A549 (cell line): ENCODE measurements around the gene HMX1. TPM values are rescaled to one million over a fixed set of nuclear protein-coding genes. Genes with fewer than 3 reads are reported as not detected.

Experiments
- ATAC-seq, 2 experiments: fragments of 200-7000 bp in 1 of 2; fragments of >200 bp in 1 of 2; cut with Nextera tagmentation in 1 of 2; cut with Tn5 transposase in 1 of 2; 3 replicates each; pipeline versions ENCODE4 v1.8.0 to v1.9.1; 2018 to 2020; ENCODE audit warnings: mild to moderate bottlenecking in 1 of 2, moderate library complexity in 1 of 2
- CTCF ChIA-PET: fragments of 300-600 bp; sonication (Branson Sonifier 250); formaldehyde crosslinking; extraction: SDS; loops from one replicate; lab custom pipeline; 2021; ENCODE audit warnings: antibody characterized with exemption, inconsistent platforms; lab: Yijun Ruan, JAX
- POLR2A ChIA-PET: fragments of 350-600 bp; formaldehyde crosslinking; extraction: SDS; loops from one replicate; lab custom pipeline; 2021; ENCODE audit warnings: antibody characterized with exemption, inconsistent platforms; lab: Yijun Ruan, JAX
- DNase-seq, 2 experiments: peaks; one replicate each; pipeline versions ENCODE4 v3.0.0 to v3.0.0-alpha.2; 2011 to 2016; ENCODE audit warnings: low read depth in 1 of 2, low spot score in 1 of 2
- FAIRE-seq: peaks from 2 replicates; lab custom pipeline; 2011; peaks lifted over from hg19 to GRCh38; lab: Jason Lieb, UNC
- H3K27ac ChIP-seq, 2 experiments: fragments of >200 bp; sonication (Bioruptor Twin); formaldehyde crosslinking; 3 replicates each; pipeline ENCODE4 v1.5.1; 2016 to 2017
- H3K4me1 ChIP-seq: fragments of >200 bp; sonication (Bioruptor Twin); formaldehyde crosslinking; 3 replicates; pipeline ENCODE4 v1.6.1; 2016
- H3K4me2 ChIP-seq: fragments of >200 bp; sonication (Bioruptor Twin); formaldehyde crosslinking; 3 replicates; pipeline ENCODE4 v1.6.1; 2016
- H3K4me3 ChIP-seq: fragments of >200 bp; sonication (Bioruptor Twin); formaldehyde crosslinking; 3 replicates; pipeline ENCODE4 v1.5.1; 2016
- H3K9me3 ChIP-seq: fragments of >200 bp; sonication (Bioruptor Twin); formaldehyde crosslinking; 3 replicates; pipeline ENCODE4 v1.6.1; 2016
- BHLHE40 ChIP-seq: IDR thresholded peaks from 2 replicates; pipeline ENCODE4 v1.6.1; 2012; ENCODE audit warnings: low read depth, low read length, inconsistent platforms
- CHD2 ChIP-seq: fragments of 150-350 bp; IDR thresholded peaks from 2 replicates; pipeline ENCODE4 v1.6.1; 2014; ENCODE audit warnings: low read length; ENCODE audit not compliant: partially characterized antibody
- FOXS1 ChIP-seq: fragments of 250-450 bp; sonication (Bioruptor Pico); IDR thresholded peaks from 2 replicates; pipeline ENCODE4 v1.5.0; 2020; ENCODE audit warnings: mild to moderate bottlenecking, moderate library complexity
- GATA3 ChIP-seq: IDR thresholded peaks from 2 replicates; pipeline ENCODE4 v1.6.1; 2012; ENCODE audit warnings: borderline replicate concordance
- HOXA7 ChIP-seq: fragments of 250-450 bp; sonication (Bioruptor Pico); IDR thresholded peaks from 2 replicates; pipeline ENCODE4 v1.5.0; 2020; ENCODE audit warnings: mild to moderate bottlenecking, moderate library complexity
- HOXB13 ChIP-seq: fragments of 250-450 bp; sonication (Bioruptor Pico); IDR thresholded peaks from 2 replicates; pipeline ENCODE4 v1.5.0; 2020; ENCODE audit warnings: low read depth, mild to moderate bottlenecking, moderate library complexity
- JUN ChIP-seq, 2 experiments: fragments of >200 bp; sonication (Bioruptor Twin); formaldehyde crosslinking; IDR thresholded peaks; 2 replicates in 1 of 2; 3 replicates in 1 of 2; pipeline ENCODE4 v1.6.1; 2016 to 2017
- JUNB ChIP-seq: fragments of >200 bp; sonication (Bioruptor Twin); formaldehyde crosslinking; IDR thresholded peaks from 2 replicates; pipeline ENCODE4 v1.6.1; 2016
- KDM1A ChIP-seq: fragments of 200-600 bp; sonication (generic); IDR thresholded peaks from 2 replicates; pipeline ENCODE4 v1.6.1; 2016; ENCODE audit warnings: low read depth, mild to moderate bottlenecking
- NPAS2 ChIP-seq: fragments of 250-450 bp; sonication (Bioruptor Pico); IDR thresholded peaks from 2 replicates; pipeline ENCODE4 v1.8.0; 2022; ENCODE audit warnings: mild to moderate bottlenecking, moderate library complexity, borderline replicate concordance
- NR3C1 ChIP-seq: fragments of >200 bp; sonication (Bioruptor Twin); formaldehyde crosslinking; IDR thresholded peaks from 3 replicates; pipeline ENCODE4 v1.6.1; 2017
- POLR2A ChIP-seq: IDR thresholded peaks from 2 replicates; pipeline ENCODE4 v1.6.1; 2012; ENCODE audit warnings: mild to moderate bottlenecking, low read length
- POLR2AphosphoS2 ChIP-seq: conservative IDR thresholded peaks from 2 replicates; pipeline ENCODE4 v1.6.1; 2012; ENCODE audit warnings: low read length, improper control_type of control experiment, inconsistent platforms
- RARB ChIP-seq: fragments of 250-450 bp; sonication (Bioruptor Pico); IDR thresholded peaks from 2 replicates; pipeline ENCODE4 v1.8.0; 2021; ENCODE audit warnings: mild to moderate bottlenecking, moderate library complexity
- RCOR1 ChIP-seq: fragments of 150-350 bp; IDR thresholded peaks from 2 replicates; pipeline ENCODE4 v1.6.1; 2014; ENCODE audit warnings: antibody characterized with exemption, low read length, low read depth
- RFX5 ChIP-seq: fragments of 450-650 bp; IDR thresholded peaks from 2 replicates; pipeline ENCODE4 v1.7.1; 2014; ENCODE audit warnings: antibody characterized with exemption, mild to moderate bottlenecking, moderate library complexity
- RNF2 ChIP-seq: fragments of 200-600 bp; sonication (generic); IDR thresholded peaks from 2 replicates; pipeline ENCODE4 v1.6.1; 2016; ENCODE audit warnings: low read depth, mild to moderate bottlenecking, antibody characterized with exemption, moderate library complexity, borderline replicate concordance
- SMC3 ChIP-seq: fragments of >200 bp; sonication (Bioruptor Twin); formaldehyde crosslinking; IDR thresholded peaks from 3 replicates; pipeline ENCODE4 v1.6.1; 2018; ENCODE audit warnings: inconsistent platforms
- SREBF2 ChIP-seq: fragments of 450-650 bp; IDR thresholded peaks from 2 replicates; pipeline ENCODE4 v1.6.1; 2014; ENCODE audit warnings: mild to moderate bottlenecking, moderate library complexity
- TP53 ChIP-seq: fragments of 250-450 bp; sonication (Bioruptor Pico); IDR thresholded peaks from 2 replicates; pipeline ENCODE4 v1.5.0; 2021; ENCODE audit warnings: mild to moderate bottlenecking, moderate library complexity
- ZC3H11A ChIP-seq: fragments of 450-650 bp; IDR thresholded peaks from 2 replicates; pipeline ENCODE4 v1.6.1; 2014; ENCODE audit warnings: antibody characterized with exemption, mild to moderate bottlenecking
- ZNF302 ChIP-seq: fragments of 250-450 bp; sonication (Bioruptor Pico); IDR thresholded peaks from 2 replicates; pipeline ENCODE4 v1.9.0; 2021; ENCODE audit warnings: inconsistent platforms, mild to moderate bottlenecking, moderate library complexity
- WGBS: methylation state at CpG from one replicate; pipeline ENCODE4 v1.1.6; 2017; ENCODE audit errors: missing lambda C conversion rate; 5-methylcytosine and 5-hydroxymethylcytosine counted together
- polyA plus RNA-seq, 4 experiments: library from polyadenylated mRNA; depleted of rRNA in 3 of 4; stranded (reverse); fragments of >200 nt; fragmentation: RNase III in 1 of 4; extraction: RNeasy Plus Mini Kit Qiagen cat#74134 plus additional on column Dnase treatment in 1 of 4; gene quantifications; 2 replicates in 3 of 4; 3 replicates in 1 of 4; pipeline ENCODE4 v1.2.3, GENCODE V29; 2011 to 2017
- TF ChIP-seq, protein P1 (sequence below): fragments of 250-450 bp; sonication (Bioruptor Pico); IDR thresholded peaks from 2 replicates; pipeline ENCODE4 v1.5.0; 2021; ENCODE audit warnings: mild to moderate bottlenecking, moderate library complexity, borderline replicate concordance
- TF ChIP-seq, protein P2 (sequence below): fragments of >200 bp; sonication (Bioruptor Twin); formaldehyde crosslinking; IDR thresholded peaks from 3 replicates; pipeline ENCODE4 v1.6.1; 2016
- TF ChIP-seq, protein P3 (sequence below): IDR thresholded peaks from 2 replicates; pipeline ENCODE4 v1.6.1; 2012
- TF ChIP-seq, protein P4 (sequence below): fragments of >200 bp; sonication (Bioruptor Twin); formaldehyde crosslinking; IDR thresholded peaks from 2 replicates; pipeline ENCODE4 v1.6.1; 2016
- TF ChIP-seq, protein P5 (sequence below): fragments of 250-450 bp; sonication (Bioruptor Pico); IDR thresholded peaks from 2 replicates; pipeline ENCODE4 v1.5.0; 2020; ENCODE audit warnings: low read depth, mild to moderate bottlenecking, moderate library complexity
- TF ChIP-seq, protein P6 (sequence below): fragments of 200-600 bp; sonication (generic); IDR thresholded peaks from 2 replicates; pipeline ENCODE4 v1.6.1; 2016; ENCODE audit warnings: antibody characterized with exemption, mild to moderate bottlenecking, moderate library complexity

The HMX1 gene
- polyA plus RNA-seq, 2 of the 4 experiments (the other 2 are of a cell fraction), result 0.06 TPM; not detected in 1

DNA sequence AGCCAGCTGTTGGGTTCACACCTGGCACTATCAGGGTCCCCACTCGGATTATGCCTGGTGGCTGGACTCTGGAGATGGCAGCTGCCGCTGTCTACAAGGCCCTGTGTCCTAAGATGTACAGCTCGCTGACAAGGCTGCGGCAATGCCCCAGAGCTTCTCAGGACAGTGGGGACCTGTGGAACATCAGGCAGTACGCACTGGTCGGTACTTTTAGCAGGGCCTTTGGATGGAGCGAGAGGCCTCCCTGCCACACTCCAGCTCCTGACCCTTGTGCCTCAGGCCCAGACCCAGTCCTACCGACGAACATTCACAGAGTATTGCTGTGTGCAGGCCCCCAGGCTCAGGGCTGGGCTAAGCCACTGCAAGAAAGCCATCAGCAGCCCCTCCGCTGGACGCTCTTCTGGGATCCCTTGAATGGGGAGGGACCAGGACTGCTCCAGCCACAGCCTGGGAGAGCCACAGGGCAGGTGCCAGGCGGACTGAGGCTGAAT is 45.7 kb upstream of the HMX1 start:
- Histone ChIP-seq H3K4me3 (no peak overlapping the region), H3K4me1 (no peaks in the 10 kb centered on the region), H3K9me3 (no peaks in the 10 kb centered on the region), H3K4me2 (no peak overlapping the region), H3K27ac (no peak overlapping the region)
- FAIRE-seq (no peak), DNase-seq (no peak), ATAC-seq (peak; percentile 16 to 57; a peak in 3 of 6 replicates)
- WGBS, result 61% methylated on average over 7 of the region's 12 CpGs
- POLR2A ChIA-PET, result no interaction called here
- TF ChIP-seq SREBF2, result no peak
- TF ChIP-seq HOXA7 (CRISPR knock-in tag), result no peak
- TF ChIP-seq, protein P1, sequence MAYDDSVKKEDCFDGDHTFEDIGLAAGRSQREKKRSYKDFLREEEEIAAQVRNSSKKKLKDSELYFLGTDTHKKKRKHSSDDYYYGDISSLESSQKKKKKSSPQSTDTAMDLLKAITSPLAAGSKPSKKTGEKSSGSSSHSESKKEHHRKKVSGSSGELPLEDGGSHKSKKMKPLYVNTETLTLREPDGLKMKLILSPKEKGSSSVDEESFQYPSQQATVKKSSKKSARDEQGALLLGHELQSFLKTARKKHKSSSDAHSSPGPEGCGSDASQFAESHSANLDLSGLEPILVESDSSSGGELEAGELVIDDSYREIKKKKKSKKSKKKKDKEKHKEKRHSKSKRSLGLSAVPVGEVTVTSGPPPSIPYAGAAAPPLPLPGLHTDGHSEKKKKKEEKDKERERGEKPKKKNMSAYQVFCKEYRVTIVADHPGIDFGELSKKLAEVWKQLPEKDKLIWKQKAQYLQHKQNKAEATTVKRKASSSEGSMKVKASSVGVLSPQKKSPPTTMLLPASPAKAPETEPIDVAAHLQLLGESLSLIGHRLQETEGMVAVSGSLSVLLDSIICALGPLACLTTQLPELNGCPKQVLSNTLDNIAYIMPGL (CRISPR knock-in tag), result no peak
- TF ChIP-seq POLR2A, result no peak
- TF ChIP-seq, protein P2, sequence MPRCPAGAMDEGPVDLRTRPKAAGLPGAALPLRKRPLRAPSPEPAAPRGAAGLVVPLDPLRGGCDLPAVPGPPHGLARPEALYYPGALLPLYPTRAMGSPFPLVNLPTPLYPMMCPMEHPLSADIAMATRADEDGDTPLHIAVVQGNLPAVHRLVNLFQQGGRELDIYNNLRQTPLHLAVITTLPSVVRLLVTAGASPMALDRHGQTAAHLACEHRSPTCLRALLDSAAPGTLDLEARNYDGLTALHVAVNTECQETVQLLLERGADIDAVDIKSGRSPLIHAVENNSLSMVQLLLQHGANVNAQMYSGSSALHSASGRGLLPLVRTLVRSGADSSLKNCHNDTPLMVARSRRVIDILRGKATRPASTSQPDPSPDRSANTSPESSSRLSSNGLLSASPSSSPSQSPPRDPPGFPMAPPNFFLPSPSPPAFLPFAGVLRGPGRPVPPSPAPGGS, result no peak
- TF ChIP-seq NPAS2, result no peak
- no peak for TF ChIP-seq FOXS1 (CRISPR knock-in tag)
- TF ChIP-seq SMC3, result no peak
- TF ChIP-seq HOXB13 (CRISPR knock-in tag), result no peak
- TF ChIP-seq, protein P3, sequence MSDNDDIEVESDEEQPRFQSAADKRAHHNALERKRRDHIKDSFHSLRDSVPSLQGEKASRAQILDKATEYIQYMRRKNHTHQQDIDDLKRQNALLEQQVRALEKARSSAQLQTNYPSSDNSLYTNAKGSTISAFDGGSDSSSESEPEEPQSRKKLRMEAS, result no peak
- no peak for TF ChIP-seq JUN (IDR thresholded peaks at IDR 0.05)
- TF ChIP-seq RCOR1, result no peak
- no peak for TF ChIP-seq TP53 (CRISPR knock-in tag)
- CTCF ChIA-PET, result interaction anchor here (0.7 to 3.4 kb wide), 31 partner anchors 9 to 690 kb away, joined by 3 to 52 read pairs (median 5); partner anchors contain the start of gene GPR78

DNA sequence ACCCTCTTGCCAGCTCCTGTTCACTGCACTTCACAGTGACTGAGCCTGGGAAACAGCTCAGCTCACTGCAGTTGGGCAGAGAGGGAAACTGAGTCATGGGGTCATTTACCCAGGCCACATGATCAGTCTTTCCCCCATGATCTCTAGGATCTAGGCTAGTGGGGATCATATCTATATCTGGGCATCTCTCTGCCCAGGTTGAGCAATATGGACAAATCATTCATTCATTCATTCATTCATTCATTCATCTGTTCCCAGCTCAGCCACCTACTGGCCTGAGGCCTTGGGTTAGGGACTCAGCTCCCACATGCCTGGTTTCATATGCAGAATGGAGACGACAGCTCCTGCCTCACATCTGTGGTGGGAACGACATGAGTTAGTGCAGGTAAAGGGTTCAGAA is 45.3 kb upstream of the HMX1 start:
- no CpG with 5 or more reads among the region's 2 CpGs for WGBS
- POLR2A ChIA-PET, result no interaction called here

DNA sequence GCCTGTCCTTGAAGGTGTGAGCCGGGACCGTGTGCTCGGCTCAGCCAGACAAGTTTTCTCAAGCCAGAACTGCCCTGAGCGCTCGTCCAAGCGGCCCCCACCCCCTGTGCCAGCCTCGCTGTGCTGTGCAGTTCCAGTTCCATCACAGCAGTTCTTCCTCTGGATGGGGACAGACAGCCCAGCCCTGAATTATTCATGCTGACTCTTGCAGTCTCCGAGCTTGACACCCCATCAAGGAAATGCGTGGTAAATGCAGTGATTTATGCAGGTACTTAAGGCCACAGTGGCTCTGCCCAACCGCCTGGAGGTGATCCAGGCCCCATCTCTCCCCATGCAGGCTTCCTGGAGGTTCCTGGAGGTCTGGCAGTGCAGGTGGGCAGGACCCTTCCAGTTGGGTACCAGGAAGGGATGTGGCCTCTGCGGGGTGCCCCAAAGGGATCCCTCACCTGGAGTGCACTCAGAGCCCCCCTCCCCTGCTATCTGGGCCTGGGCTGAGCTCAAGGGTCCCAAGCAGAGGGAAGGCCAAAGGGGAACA is 44.8 kb upstream of the HMX1 start:
- H3K4me2 ChIP-seq, result no peak overlapping the region
- H3K27ac ChIP-seq, result no peak overlapping the region
- 0% methylated on average over 1 of the region's 11 CpGs for WGBS
- ChIA-PET CTCF (interaction anchor here (0.8 to 3.4 kb wide), 8 partner anchors 8 to 448 kb away, joined by 3 to 52 read pairs (median 12); no protein-coding TSS in a partner anchor), POLR2A (no interaction called here)
- ATAC-seq (no peak), FAIRE-seq (no peak), DNase-seq (no peak)
- H3K4me3 ChIP-seq, result no peak overlapping the region
- no peaks in the 10 kb centered on the region for H3K9me3 ChIP-seq
- H3K4me1 ChIP-seq, result no peaks in the 10 kb centered on the region
- TF ChIP-seq, protein P4, sequence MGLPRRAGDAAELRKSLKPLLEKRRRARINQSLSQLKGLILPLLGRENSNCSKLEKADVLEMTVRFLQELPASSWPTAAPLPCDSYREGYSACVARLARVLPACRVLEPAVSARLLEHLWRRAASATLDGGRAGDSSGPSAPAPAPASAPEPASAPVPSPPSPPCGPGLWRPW, result no peak
- TF ChIP-seq ZNF302 (CRISPR knock-in tag), result no peak
- no peak for TF ChIP-seq KDM1A
- TF ChIP-seq NR3C1, result no peak
- TF ChIP-seq ZC3H11A, result no peak
- no peak for TF ChIP-seq RNF2
- TF ChIP-seq, protein P5, sequence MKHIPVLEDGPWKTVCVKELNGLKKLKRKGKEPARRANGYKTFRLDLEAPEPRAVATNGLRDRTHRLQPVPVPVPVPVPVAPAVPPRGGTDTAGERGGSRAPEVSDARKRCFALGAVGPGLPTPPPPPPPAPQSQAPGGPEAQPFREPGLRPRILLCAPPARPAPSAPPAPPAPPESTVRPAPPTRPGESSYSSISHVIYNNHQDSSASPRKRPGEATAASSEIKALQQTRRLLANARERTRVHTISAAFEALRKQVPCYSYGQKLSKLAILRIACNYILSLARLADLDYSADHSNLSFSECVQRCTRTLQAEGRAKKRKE (CRISPR knock-in tag), result no peak
- no peak for TF ChIP-seq GATA3
- no peak for TF ChIP-seq RARB (CRISPR knock-in tag)
- no peak for TF ChIP-seq CHD2
- TF ChIP-seq SMC3, result no peak
- TF ChIP-seq, protein P6, sequence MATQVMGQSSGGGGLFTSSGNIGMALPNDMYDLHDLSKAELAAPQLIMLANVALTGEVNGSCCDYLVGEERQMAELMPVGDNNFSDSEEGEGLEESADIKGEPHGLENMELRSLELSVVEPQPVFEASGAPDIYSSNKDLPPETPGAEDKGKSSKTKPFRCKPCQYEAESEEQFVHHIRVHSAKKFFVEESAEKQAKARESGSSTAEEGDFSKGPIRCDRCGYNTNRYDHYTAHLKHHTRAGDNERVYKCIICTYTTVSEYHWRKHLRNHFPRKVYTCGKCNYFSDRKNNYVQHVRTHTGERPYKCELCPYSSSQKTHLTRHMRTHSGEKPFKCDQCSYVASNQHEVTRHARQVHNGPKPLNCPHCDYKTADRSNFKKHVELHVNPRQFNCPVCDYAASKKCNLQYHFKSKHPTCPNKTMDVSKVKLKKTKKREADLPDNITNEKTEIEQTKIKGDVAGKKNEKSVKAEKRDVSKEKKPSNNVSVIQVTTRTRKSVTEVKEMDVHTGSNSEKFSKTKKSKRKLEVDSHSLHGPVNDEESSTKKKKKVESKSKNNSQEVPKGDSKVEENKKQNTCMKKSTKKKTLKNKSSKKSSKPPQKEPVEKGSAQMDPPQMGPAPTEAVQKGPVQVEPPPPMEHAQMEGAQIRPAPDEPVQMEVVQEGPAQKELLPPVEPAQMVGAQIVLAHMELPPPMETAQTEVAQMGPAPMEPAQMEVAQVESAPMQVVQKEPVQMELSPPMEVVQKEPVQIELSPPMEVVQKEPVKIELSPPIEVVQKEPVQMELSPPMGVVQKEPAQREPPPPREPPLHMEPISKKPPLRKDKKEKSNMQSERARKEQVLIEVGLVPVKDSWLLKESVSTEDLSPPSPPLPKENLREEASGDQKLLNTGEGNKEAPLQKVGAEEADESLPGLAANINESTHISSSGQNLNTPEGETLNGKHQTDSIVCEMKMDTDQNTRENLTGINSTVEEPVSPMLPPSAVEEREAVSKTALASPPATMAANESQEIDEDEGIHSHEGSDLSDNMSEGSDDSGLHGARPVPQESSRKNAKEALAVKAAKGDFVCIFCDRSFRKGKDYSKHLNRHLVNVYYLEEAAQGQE, result no peak
- no peak for TF ChIP-seq BHLHE40
- no peak for TF ChIP-seq JUN (IDR thresholded peaks at IDR 0.05)
- no peak for TF ChIP-seq POLR2AphosphoS2
- no peak for TF ChIP-seq JUNB
- no peak for TF ChIP-seq RCOR1

More for the DNA sequence above, 45.3 kb upstream of the HMX1 start:
- TF ChIP-seq RFX5 (no peak), BHLHE40 (no peak)
- ATAC-seq, result no peak
- Histone ChIP-seq H3K4me3 (no peak overlapping the region), H3K4me2 (no peak overlapping the region), H3K9me3 (no peaks in the 10 kb centered on the region), H3K27ac (no peak overlapping the region), H3K4me1 (no peaks in the 10 kb centered on the region)
- CTCF ChIA-PET, result interaction anchor here (1.1 to 3.4 kb wide), 17 partner anchors 9 to 449 kb away, joined by 4 to 52 read pairs (median 6); no protein-coding TSS in a partner anchor
- FAIRE-seq, result no peak
- no peak for DNase-seq
